ENCODE data around the gene CDR2. TPM values are rescaled to one million over a fixed set of nuclear protein-coding genes. Genes with fewer than 3 reads are reported as not detected.

The CDR2 gene
- total RNA-seq, 4 donors from 2014 or later: 12.1 to 55.7 (median 21.7) TPM

GRCh38 chr16:22359679-22360078 is 14.7 kb downstream of the CDR2 start:
- Histone ChIP-seq H3K4me1 (no peaks in the 10 kb centered on the region), H3K4me3 (no peak overlapping the region), H3K27me3 (no peaks in the 10 kb centered on the region), H3K36me3 (no peaks in the 10 kb centered on the region), H3K9me3 (no peaks in the 10 kb centered on the region), H3K27ac (no peak overlapping the region)
- DNase-seq: no peak
- no peak for TF ChIP-seq CTCF (IDR thresholded peaks at IDR 0.05)
- no peak for TF ChIP-seq POLR2A (IDR thresholded peaks at IDR 0.05)
- intact Hi-C loops (cut with DNase I; ENCODE audit: low total_unique reads): no loop called here

GRCh38 chr16:22358000-22358399 is 16.4 kb downstream of the CDR2 start:
- H3K9me3 ChIP-seq: no peaks in the 10 kb centered on the region
- no peaks in the 10 kb centered on the region for H3K36me3 ChIP-seq
- no peak for DNase-seq
- intact Hi-C loops (cut with DNase I; ENCODE audit: low total_unique reads): no loop called here
- no peak overlapping the region for H3K27ac ChIP-seq
- H3K27me3 ChIP-seq: no peaks in the 10 kb centered on the region
- TF ChIP-seq POLR2A (IDR thresholded peaks at IDR 0.05) (no peak), CTCF (IDR thresholded peaks at IDR 0.05) (no peak)
- H3K4me1 ChIP-seq: no peaks in the 10 kb centered on the region
- H3K4me3 ChIP-seq: no peak overlapping the region

GRCh38 chr16:22357635-22357971 is 16.8 kb downstream of the CDR2 start:
- H3K4me3 ChIP-seq: no peak overlapping the region
- no peak for DNase-seq
- H3K4me1 ChIP-seq: no peaks in the 10 kb centered on the region
- H3K9me3 ChIP-seq: no peaks in the 10 kb centered on the region
- no peaks in the 10 kb centered on the region for H3K27me3 ChIP-seq
- no peak overlapping the region for H3K27ac ChIP-seq
- H3K36me3 ChIP-seq: no peaks in the 10 kb centered on the region
- TF ChIP-seq POLR2A (IDR thresholded peaks at IDR 0.05) (no peak), CTCF (IDR thresholded peaks at IDR 0.05) (no peak)
- intact Hi-C loops (cut with DNase I; ENCODE audit: low total_unique reads): no loop called here

- H3K9me3 ChIP-seq: no peaks in the 10 kb centered on the region
- H3K4me3 ChIP-seq: no peak overlapping the region
- no peaks in the 10 kb centered on the region for H3K27me3 ChIP-seq
- DNase-seq: no peak
- no peaks in the 10 kb centered on the region for H3K4me1 ChIP-seq
- intact Hi-C loops (cut with DNase I; ENCODE audit: low total_unique reads): no loop called here
- H3K27ac ChIP-seq: no peak overlapping the region
- no peaks in the 10 kb centered on the region for H3K36me3 ChIP-seq
- TF ChIP-seq POLR2A (IDR thresholded peaks at IDR 0.05) (no peak), CTCF (IDR thresholded peaks at IDR 0.05) (no peak)
These were observed 17.3 kb downstream of the CDR2 start for GRCh38 chr16:22356930-22357634.

- no peak overlapping the region for H3K27ac ChIP-seq
- TF ChIP-seq POLR2A (IDR thresholded peaks at IDR 0.05) (no peak), CTCF (IDR thresholded peaks at IDR 0.05) (no peak)
These were observed 18.9 kb downstream of the CDR2 start for GRCh38 chr16:22355487-22355908.

More at GRCh38 chr16:22355487-22355908, 18.9 kb downstream of the CDR2 start:
- DNase-seq: no peak
- Histone ChIP-seq H3K27me3 (no peaks in the 10 kb centered on the region), H3K4me3 (no peak overlapping the region), H3K4me1 (no peaks in the 10 kb centered on the region), H3K36me3 (no peaks in the 10 kb centered on the region), H3K9me3 (no peaks in the 10 kb centered on the region)
- intact Hi-C loops (cut with DNase I; ENCODE audit: low total_unique reads): no loop called here

All from uterus (tissue), 4 donors.